ENCODE measurements around the gene PPP1R8.

- TF ChIP-seq POLR2A (IDR thresholded peaks at IDR 0.05) = no peak
- no peak for TF ChIP-seq EP300 (IDR thresholded peaks at IDR 0.05)
- TF ChIP-seq, protein P1, sequence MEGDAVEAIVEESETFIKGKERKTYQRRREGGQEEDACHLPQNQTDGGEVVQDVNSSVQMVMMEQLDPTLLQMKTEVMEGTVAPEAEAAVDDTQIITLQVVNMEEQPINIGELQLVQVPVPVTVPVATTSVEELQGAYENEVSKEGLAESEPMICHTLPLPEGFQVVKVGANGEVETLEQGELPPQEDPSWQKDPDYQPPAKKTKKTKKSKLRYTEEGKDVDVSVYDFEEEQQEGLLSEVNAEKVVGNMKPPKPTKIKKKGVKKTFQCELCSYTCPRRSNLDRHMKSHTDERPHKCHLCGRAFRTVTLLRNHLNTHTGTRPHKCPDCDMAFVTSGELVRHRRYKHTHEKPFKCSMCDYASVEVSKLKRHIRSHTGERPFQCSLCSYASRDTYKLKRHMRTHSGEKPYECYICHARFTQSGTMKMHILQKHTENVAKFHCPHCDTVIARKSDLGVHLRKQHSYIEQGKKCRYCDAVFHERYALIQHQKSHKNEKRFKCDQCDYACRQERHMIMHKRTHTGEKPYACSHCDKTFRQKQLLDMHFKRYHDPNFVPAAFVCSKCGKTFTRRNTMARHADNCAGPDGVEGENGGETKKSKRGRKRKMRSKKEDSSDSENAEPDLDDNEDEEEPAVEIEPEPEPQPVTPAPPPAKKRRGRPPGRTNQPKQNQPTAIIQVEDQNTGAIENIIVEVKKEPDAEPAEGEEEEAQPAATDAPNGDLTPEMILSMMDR (IDR thresholded peaks at IDR 0.05) = no peak
These were observed 31.4 kb downstream of the PPP1R8 start for GRCh38 chr1:27862004-27862403.
